DLD1 (cell line): ENCODE measurements around the gene NUTM2F.
"Not testable (repeated sequence)": the region's sequence is repeated elsewhere in the genome, so short reads cannot be mapped to it uniquely, and the experiment has no call there.

ENCODE experiments used
- in situ Hi-C: cut with HindIII; loops from 2 replicates; pipeline ENCODE4 v1.10.0; 2017; ENCODE audit warnings: low sequenced_read_pairs

NUTM2F gene

DNA sequence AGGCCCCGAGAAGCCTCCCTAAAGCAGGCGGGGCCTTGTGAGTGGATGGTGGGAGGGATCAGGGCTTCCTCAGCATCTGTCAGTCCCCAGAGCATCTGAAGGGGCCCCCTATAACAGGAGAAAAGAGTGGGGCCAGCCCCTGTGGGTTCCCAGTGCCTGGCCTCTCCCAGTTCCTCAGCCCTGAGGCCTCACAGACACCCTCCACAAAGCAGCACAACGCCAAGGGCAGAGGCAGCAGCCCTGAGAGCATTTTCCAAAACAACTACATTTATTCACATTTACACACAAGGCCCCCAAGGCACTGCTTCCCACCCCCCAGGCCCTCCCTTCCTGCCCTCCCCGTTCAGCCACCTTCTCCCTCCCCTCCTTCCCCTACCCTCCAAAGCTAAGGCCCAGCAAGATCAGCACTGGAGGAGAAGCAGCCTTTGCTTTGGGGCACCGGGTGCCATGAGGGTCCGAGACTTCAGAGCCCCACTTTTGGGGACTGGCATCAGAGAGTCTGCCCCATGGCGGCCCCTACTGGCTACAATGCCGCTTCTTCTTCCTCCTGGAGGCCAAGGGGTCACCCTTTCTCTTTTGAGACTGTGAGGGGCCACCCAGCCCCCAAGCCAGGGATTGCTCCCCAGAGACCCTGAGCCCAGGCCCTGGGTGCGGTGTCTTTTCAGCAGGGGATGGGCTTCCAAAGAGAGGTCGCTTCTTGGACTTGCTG lies 10.3 kb downstream of the NUTM2F start:
- in situ Hi-C loops = not testable (repeated sequence)

- in situ Hi-C loops = not testable (repeated sequence)
Observed at GRCh38 chr9:94316236-94316635, 12.2 kb downstream of the NUTM2F start.

- in situ Hi-C loops = not testable (repeated sequence)
Observed at GRCh38 chr9:94315034-94315984, 13.1 kb downstream of the NUTM2F start.

DNA sequence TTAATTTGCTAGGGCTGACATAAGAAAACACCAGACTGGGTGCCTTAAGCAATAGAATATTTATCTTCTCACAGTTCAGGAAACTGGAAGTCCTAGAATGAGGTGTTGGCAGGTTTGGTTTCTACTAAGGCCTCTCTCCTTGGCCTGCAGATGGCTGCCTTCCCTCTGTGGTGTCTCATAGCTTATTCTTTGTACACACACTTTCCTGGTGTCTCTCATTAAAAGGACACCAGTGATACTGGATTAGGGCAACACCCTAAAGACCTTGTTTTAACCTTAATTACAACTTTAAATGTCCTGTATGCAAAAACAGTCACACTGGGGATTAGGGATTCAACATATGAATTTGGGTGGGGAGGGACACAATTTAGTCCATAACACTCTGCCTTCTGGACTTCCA lies 25.1 kb downstream of the NUTM2F start:
- in situ Hi-C loops = no loop called here

- in situ Hi-C loops = no loop called here
Observed at GRCh38 chr9:94302426-94302825, 26.0 kb downstream of the NUTM2F start.

DNA sequence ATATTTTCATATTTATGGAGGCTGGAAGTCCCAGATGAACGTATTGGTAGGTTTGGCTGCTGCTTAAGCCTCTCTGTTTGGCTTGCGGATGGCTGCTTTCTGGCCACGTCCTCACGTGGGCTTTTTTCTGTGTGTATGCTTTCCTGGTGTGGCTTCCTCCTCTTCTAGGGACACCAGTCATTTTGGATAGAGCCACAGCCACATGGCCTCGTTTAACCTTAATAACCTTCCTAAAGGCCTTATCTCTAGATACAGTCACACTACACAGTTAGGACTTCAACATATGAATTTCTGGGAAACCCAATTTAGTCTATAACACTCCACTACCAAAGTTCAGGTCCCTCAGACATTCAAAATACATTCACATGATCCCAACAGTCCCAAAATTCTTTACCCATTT lies 26.9 kb downstream of the NUTM2F start:
- in situ Hi-C loops = no loop called here

- in situ Hi-C loops = no loop called here
Observed at GRCh38 chr9:94300470-94301301, 27.8 kb downstream of the NUTM2F start.

DNA sequence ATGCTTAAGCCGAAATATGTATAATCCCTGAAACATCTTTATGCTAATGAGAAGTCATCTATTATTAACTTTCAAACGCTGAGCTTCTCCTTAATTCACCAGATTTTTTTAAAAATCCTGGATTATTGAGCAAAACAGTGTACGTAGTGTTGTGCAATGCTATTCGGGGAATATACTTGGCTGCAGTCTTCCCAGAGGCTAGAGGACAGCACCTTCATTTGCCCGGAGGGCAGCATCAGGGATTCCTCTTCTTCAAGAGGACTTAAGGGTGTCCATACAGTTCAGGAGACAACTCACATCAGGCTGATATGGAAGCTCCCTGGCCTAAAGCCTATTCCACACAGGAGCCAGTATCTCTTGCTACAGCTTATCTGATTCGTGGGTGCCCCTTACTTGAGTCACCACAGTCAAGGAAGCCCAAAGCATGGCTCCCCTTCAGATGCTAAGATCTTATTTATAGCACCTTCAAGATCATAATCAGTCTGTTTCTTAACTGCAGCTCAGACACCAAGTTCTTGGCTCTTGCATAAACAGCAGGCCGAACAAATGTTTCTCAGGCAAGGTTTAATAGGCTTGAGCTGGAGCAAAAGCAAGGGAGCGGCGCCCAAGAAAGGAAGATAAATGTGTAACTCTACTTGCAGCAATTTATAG lies 29.4 kb downstream of the NUTM2F start:
- in situ Hi-C loops = no loop called here

GRCh38 chr9:94289691-94290090 lies 38.8 kb downstream of the NUTM2F start:
- in situ Hi-C loops = no loop called here

DNA sequence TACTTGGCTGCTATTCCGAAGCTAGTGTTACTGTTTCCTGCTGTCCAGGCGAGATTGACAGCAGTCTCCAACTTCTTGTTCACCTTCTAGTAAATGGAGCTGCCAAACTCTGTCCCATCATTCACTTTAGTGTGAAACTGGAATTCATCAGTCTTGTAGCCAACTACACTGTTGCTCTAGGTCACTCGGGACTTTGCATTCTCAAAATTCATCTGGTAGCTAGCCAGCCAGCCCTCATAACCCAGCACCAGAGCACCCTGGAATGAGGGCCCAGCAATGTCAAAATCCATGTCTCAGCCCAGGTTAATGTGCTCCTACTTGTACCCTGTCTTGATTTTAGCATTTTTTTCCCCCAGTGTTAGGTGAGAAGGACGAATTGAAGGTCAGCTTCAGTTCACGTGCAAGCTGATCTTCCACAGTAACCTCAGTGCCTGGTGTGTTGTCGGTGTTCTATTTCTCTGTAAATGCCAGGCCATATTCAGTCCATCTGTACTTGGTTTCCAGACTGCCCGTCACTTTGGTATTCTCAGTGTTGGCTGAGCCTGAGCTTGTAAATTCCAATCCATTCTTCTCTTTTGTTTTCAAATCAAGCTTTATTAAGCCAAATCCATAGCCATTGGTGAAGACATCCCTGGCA lies 40.4 kb downstream of the NUTM2F start:
- in situ Hi-C loops = no loop called here

GRCh38 chr9:94286116-94286515 lies 42.3 kb downstream of the NUTM2F start:
- in situ Hi-C loops = no loop called here

DNA sequence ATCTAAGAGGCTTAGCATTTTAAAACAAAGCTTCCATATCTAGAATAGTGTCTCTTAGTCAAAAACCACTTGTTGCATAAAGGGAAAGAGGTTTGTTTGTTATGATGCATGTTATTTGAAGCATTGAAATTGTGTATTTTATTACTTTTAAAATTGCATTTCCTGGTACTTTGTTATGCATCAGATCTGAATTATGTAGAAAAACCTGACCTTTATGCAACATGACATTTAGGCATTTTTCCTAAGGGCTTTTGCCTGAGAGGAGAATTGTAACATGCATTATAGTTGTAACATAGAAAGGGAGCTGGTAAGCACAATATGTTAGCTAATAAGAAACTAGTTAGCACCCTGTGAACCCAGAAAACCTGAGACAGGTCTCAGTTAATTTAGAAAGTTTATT lies 47.3 kb downstream of the NUTM2F start:
- in situ Hi-C loops = no loop called here

GRCh38 chr9:94280409-94280989 lies 47.9 kb downstream of the NUTM2F start:
- in situ Hi-C loops = no loop called here

- in situ Hi-C loops = no loop called here
Observed at GRCh38 chr9:94277885-94278536, 50.4 kb downstream of the NUTM2F start.

DNA sequence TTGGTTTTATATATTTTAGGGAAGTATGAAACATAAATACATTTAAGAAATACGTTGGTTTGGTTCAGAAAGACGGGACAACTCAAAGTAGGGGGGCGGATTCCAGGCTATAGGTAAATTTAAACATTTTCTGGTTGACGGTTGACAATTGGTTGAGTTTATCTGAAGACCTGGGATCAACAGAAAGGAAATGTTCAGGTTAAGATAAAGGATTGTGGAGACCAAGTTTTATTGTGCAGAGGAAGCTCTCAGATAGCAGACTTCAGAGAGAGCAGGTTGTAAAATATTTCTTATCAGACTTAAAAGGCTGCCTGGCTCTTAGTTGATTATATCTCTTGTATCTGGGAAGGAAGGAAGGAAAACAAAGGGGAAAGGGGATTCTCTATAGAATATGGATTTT lies 51.4 kb downstream of the NUTM2F start:
- in situ Hi-C loops = not testable (repeated sequence)

DNA sequence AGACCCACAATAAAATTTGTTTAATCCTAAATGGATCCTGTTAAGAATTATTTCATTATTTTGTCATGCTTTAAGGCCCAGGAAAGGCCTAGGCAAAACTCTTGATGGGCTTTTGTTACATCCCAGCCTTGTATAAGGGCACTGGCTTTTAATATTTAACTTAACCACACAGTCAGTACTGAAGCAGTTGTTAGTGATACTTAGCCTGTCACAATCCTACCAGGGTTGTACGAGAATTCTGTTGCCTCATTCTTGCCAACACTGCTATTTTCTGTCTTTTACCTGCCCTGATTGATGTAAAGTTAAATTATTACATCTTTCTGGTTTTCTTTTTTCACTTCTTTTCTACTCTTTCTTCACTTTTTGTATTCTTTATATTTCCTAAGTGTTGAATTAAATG lies 58.4 kb downstream of the NUTM2F start:
- in situ Hi-C loops = no loop called here

- in situ Hi-C loops = no loop called here
Observed at GRCh38 chr9:94269264-94269663, 59.2 kb downstream of the NUTM2F start.
